ENCODE measurements around the gene C18orf54.

Gene C18orf54

DNA sequence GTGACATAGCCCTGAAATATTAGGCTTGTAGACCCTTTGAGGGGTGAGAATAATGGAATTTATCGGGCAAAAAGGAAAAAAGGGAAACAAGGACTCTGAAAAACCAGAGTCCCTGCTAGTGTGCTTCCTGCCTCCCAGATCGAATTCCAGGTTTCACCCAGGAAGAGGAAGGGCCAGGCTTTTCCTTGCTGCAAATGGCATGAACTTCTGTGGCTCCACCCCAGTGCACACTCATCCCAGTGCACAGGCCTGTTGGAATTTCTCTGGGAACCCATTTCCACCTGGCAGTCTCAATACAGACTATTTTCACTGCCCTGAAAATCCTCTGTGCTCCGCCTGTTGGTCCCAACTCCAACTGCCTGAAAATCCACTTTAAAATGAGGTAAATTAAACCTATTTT, 29.9 kb downstream of the C18orf54 start:
- DNase-seq = no peak

GRCh38 chr18:54388203-54389142, 30.8 kb downstream of the C18orf54 start:
- no peak for DNase-seq

- DNase-seq = no peak
Measured at GRCh38 chr18:54389143-54389505, 31.4 kb downstream of the C18orf54 start.

DNA sequence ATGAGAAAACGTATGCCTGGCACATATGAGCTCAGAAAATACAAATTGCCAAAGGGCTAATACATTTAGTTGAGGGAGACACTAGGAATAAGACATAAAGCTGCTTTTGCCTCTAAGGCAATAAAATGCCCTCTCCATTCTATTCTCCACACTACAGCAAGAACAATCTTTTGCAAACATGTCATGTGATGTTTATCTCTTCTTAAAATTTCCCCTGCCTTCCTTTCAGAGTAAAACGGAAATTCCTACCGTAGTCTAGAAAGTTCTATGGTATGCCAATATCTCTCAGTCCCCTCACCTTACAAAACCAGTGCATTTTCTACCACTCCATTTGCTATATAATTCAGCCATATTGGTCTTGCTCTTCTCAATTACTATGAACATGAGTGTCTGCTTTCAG, 33.1 kb downstream of the C18orf54 start:
- DNase-seq = no peak

DNA sequence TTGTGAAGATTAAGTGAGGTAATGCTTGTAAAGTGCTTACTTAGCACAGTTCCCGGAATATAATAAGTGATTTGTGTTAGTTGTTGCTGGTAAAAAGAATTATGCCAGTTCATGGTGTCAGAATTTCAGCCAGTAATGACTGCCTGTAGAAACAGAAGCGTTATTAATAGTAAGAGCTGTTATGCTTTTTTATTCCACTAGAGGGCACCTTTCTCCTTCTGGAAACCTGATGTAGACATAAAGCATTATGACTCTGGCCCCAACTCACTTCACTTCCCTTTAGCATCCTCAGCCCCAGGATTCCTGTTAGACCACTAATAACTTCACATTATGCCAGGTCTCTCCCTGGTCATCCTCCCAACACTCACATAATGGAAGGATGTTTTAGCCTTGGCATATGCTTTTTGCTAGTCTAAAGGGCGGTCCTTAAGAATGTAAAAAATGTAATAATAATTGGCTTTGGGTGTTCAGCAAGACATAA, 34.9 kb downstream of the C18orf54 start:
- DNase-seq = peak; percentile 1 to 2

GRCh38 chr18:54393648-54394294, 36.1 kb downstream of the C18orf54 start:
- no peak for DNase-seq

DNA sequence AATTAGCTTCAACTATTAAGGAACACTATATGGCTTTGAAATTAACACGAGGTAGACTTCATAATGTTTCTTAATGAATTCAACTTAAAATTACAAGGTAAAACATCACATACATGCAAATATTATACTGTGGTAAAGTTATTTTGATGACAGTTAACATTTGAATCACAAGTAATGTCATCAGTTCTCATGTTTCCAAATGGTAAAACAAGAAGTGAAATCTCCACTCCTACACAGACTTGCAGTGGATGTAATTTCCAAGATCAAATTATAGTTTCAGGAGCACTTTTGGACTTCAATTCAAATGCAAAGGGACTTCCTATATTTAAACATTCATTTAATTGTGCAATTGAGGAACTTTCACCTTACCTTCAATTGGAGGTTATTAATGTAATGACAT, 39.1 kb downstream of the C18orf54 start:
- DNase-seq = no peak

- no peak for DNase-seq
Measured at GRCh38 chr18:54405290-54405689, 47.6 kb downstream of the C18orf54 start.

DNA sequence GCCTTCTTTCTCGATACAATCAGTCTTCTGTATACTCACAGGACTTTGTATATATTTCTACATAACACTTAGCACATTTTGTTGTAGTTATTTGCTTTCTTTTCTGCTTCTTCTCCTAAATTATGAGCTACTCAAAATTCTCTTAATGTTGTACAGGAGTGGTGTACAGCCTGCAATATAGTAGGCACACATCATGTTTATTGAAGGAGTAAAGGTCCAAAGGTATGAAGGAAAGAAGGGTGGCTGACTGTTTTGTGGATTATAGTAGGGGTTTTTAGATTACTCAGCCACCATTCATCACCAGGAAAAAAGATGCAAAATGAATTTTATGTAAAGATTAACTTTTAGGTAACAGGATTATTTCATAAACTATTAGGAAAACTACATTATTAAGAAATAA, 54.1 kb downstream of the C18orf54 start:
- DNase-seq = no peak

DNA sequence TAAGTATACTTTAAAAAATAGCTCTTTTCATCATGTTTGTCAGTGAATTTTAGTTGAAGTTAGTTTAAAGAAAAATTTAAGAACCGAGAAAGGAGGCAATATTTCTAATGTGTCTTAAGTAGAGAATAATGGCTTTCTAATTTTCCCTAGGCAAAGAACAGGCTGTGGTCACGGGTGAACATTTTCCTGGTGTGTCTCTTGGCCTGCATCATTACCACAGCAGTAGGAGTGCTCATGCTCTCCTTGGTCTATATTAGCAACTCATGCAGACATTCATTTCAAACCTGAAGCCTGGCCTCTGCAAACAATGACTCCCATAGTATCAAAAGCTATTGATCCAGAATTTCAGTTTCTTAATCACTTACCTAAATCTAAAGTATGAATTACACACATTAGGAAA, 57.4 kb downstream of the C18orf54 start:
- DNase-seq = no peak

- DNase-seq = no peak
Measured at GRCh38 chr18:54416436-54416835, 58.7 kb downstream of the C18orf54 start.

GRCh38 chr18:54423831-54424230, 66.1 kb downstream of the C18orf54 start:
- DNase-seq = no peak

DNA sequence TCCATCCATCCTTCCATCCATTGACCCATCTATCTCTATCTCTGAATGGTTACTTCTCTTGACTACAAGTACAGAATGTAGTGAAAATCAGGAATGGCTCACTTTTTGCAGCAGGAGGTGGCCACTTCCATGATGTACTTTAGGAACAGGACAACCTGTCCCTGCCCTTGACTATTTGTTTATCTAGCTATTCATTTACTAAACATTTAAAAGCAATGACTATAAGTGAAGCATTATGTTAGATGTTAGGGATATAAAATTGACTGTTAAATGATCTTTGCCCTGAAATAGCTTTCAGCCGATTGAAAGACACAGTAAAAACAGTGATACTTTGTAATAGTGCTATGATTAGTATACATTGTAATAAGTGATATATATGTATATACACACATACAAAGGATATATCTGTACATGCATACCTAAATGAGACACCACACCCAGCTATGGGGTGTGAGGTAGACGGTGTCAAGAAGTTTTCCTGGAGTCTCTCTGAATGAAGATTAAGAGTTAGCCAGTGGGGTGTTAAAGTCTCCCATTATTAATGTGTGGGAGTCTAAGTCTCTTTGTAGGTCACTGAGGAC, 68.5 kb downstream of the C18orf54 start:
- DNase-seq = no peak

All from activated CD4-positive, alpha-beta T cell treated with anti-CD3 and anti-CD28 coated beads for 4 hours (primary cell).